Fibroblast of villous mesenchyme (primary cell): ENCODE results near the gene UBA1. TPM values are rescaled to one million over a fixed set of nuclear protein-coding genes. Genes with fewer than 3 reads are reported as not detected.

ENCODE experiments used
- DNase-seq: peaks from one replicate; pipeline ENCODE4 v3.0.0-alpha.2; 2010; ENCODE audit warnings: low read depth
- H3K4me3 ChIP-seq: 2 replicates; pipeline ENCODE4 v1.5.1; 2011; ENCODE audit warnings: low read depth, mild to moderate bottlenecking, low read length
- CTCF ChIP-seq: IDR thresholded peaks from 2 replicates; pipeline ENCODE4 v1.5.1; 2012; ENCODE audit warnings: low read depth, mild to moderate bottlenecking, low read length; ENCODE audit not compliant: insufficient read depth
- total RNA-seq: library from RNA; depleted of rRNA; stranded (reverse); fragments of >200 nt; gene quantifications from 2 replicates; pipeline ENCODE4 v1.2.3, GENCODE V29; 2012

The UBA1 gene
- total RNA-seq, 1 donor: 212 TPM

DNA sequence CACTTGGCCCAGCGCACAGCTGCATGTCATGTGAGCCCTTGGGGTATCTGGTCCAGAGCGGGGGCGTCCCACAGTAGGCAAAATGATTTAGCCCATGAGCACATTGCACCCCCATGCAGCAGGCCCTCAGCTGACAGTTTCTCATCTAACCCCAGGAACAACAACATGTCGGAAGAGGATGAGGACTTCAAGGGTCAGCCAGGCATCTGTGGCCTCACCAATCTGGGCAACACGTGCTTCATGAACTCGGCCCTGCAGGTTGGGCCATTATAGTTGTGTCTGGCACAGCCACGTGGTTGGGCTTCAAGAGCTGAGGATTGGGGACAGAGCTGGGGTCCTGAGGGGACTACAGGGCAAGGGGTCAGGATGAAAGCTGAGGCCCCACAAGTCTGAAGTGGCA, 47.0 kb downstream of the UBA1 start:
- TF ChIP-seq CTCF: no peak

DNA sequence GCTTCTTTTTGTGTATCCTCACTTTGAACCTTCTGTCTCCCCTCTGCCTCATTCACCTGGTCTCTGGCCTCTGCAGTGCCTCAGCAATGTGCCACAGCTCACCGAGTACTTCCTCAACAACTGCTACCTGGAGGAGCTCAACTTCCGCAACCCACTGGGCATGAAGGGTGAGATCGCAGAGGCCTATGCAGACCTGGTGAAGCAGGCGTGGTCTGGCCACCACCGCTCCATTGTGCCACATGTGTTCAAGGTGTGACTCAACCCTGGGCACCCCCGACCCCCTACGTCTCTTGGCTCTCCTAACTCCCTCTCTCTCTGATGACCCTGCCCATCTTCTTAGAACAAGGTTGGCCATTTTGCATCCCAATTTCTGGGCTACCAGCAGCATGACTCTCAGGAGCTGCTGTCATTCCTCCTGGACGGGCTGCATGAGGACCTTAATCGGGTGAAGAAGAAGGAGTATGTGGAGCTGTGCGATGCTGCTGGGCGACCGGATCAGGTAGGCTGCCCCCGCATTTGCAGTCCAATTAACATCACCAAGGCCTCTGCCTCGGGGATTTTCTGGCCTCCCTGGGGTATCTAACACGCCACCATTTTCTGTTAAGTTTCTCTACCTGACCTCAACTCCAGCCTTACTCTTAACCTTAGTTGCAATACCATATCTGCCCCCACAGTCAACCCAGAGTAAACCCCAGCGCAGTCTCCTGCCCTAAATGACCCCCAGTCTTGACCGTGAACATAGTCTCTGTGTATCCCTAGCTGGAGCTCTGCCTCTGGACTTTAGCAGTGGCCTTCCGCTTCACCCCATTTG, 47.8 kb downstream of the UBA1 start:
- TF ChIP-seq CTCF: no peak

More for the DNA sequence above, 47.0 kb downstream of the UBA1 start:
- no peak overlapping the region for H3K4me3 ChIP-seq
- DNase-seq: no peak

DNA sequence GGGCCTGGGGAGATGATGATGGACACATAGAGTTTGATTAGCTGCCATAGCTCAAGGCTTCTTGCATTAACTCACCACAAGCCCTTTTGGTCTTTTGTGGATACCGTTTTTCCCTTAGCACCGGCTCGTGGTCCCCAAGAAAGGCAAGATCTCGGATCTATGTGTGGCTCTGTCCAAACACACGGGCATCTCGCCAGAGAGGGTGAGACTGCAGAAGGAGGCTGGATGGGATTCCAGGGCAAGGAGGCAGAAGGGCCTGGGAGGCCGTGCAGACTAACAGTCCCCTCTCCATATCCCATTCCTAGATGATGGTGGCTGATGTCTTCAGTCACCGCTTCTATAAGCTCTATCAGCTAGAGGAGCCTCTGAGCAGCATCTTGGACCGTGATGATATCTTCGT, 48.7 kb downstream of the UBA1 start:
- no peak for TF ChIP-seq CTCF
- no peak overlapping the region for H3K4me3 ChIP-seq
- DNase-seq: no peak

More for the DNA sequence above, 47.8 kb downstream of the UBA1 start:
- H3K4me3 ChIP-seq: no peak overlapping the region
- no peak for DNase-seq

GRCh38 chrX:47243351-47243750, 49.7 kb downstream of the UBA1 start:
- no peak overlapping the region for H3K4me3 ChIP-seq
- no peak for DNase-seq
- no peak for TF ChIP-seq CTCF

DNA sequence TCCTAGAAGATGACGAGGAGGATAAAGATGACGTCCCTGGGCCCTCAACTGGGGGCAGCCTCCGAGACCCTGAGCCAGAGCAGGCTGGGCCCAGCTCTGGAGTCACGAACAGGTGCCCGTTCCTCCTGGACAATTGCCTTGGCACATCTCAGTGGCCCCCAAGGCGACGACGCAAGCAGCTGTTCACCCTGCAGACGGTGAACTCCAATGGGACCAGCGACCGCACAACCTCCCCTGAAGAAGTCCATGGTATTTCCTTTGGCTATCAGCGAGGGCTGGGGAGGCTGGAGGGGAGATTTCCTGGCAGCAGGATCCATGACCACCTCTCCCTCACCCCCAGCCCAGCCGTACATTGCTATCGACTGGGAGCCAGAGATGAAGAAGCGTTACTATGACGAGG, 51.0 kb downstream of the UBA1 start:
- TF ChIP-seq CTCF: no peak
- no peak for DNase-seq
- no peak overlapping the region for H3K4me3 ChIP-seq

DNA sequence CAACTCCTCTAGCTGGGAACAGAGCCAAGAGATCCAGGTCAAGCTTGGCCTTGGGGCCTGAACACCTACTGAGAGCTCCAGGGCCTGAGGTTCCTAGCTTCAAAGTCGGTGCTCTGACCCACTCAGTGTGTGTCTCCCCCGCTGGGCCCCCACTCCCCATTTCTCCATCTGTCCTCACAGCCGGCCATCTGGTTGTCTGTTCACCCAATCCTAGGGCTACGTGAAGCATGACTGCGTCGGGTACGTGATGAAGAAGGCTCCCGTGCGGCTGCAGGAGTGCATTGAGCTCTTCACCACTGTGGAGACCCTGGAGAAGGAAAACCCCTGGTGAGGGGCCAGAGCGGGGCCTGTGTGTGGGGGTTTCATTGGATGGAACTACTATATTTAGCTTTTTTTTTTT, 51.5 kb downstream of the UBA1 start:
- DNase-seq: no peak
- TF ChIP-seq CTCF: no peak
- no peak overlapping the region for H3K4me3 ChIP-seq
